ENCODE results near the gene FARP1.

The FARP1 gene

DNA sequence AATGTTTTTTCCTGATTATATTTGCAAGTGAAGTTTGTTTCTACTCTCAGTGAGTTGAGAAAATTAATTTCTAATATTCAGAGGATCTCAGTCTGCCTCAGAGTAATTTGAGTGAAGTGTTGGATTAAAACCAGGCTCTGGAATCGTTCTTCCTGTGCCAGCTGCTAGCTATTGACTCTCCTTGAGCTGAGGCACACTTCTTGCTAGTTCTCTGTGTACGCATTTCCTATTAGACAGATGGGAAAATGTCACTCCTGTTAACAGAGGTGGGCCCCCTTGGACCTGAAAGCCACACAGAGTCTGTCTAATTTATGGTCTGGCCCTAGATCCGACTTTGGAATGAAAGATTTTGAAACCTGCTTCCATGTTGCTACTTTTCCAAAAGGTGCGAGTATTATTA lies 141.8 kb downstream of the FARP1 start:
- no peak for DNase-seq (ENCODE audit: low spot score)

DNA sequence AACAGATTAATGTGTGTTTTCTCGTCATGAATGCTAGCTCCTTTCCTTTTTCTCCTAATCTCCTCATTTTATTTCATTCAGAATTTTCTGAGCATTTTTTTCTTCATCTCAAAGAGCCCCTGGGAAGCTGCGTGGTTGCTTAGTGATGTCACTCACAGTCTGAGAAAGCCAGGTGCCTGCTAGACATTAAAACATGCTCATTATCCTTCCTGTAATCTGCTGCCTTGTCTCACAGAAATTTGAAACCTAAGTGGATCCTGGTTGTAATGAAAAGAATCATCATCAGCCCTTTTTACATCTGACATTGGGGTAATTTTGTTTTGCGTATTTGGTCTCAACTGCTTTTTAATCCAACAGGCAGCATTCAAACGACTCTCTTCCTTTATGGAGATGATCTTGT lies 142.4 kb downstream of the FARP1 start:
- DNase-seq (ENCODE audit: low spot score), result no peak

DNA sequence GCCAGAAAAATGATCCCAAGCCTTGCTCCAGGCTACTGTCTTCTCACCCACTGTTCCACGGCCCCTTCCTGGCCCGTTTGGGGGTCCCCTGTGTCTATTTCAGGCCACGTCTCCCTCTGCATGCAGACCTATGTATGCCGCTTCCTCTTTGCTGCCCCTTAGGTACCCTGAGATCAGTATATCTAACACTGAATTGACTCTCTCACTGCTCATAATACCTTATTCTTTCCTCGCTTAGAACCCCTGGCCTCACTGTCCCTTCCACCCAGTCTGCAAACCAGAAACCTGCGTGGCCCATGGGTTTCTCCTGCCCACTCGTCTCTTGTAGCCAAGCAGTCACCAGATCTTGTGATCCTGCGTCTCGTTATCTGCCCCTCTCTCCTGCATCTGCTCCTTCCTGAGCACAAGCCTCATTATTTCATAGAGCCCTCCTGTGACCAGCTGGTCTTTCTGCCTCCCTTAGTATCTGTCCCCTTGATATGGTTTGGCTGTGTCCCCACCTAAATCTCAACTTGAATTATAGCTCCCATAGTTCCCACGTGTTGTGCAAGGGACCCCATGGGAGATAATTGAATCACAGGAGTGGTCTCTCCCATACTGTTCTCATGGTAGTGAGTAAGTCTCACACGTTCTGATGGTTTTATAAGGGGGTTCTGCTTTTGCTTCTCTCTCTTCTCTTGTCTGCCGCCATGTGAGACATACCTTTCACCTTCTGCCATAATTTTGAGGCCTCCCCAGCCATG lies 143.1 kb downstream of the FARP1 start:
- DNase-seq (ENCODE audit: low spot score), result no peak

DNA sequence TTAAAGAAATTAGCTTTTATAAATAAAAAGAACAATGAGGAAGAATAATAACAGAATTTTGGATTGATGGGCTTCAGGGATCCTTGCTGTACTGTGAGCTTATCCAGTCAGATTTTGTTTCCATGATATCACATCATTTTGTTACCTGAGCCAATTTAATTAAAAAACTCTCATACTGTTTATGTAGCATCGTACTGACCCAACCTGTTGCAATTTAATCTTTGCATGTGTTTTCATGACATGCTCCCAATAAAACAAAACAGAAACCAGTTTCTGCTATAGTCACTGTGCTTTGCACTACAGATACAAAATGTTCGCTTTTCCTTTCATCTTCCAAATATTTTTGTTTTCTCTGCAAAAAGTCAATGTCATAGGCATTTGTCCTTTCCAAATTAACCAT lies 143.9 kb downstream of the FARP1 start:
- DNase-seq (ENCODE audit: low spot score), result no peak

DNA sequence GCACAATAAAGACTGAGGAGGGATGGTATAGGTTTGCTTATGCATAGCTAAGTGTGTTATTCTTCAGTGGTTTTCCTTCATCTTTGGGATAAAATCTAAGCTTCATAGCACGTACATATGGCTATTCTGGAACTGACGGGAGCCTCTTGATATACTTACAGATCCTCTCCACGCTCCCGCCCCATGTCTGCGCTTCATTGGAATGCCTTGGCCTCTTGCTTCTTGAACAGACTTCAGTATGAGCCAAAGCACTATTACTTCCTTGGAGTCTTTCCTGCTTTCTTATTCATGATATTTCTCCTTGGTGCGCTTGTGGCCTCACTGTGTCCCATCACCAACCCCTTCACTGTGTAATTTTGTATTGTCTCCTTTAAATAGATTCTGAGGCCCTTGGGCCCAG lies 145.3 kb downstream of the FARP1 start:
- no peak for DNase-seq (ENCODE audit: low spot score)

DNA sequence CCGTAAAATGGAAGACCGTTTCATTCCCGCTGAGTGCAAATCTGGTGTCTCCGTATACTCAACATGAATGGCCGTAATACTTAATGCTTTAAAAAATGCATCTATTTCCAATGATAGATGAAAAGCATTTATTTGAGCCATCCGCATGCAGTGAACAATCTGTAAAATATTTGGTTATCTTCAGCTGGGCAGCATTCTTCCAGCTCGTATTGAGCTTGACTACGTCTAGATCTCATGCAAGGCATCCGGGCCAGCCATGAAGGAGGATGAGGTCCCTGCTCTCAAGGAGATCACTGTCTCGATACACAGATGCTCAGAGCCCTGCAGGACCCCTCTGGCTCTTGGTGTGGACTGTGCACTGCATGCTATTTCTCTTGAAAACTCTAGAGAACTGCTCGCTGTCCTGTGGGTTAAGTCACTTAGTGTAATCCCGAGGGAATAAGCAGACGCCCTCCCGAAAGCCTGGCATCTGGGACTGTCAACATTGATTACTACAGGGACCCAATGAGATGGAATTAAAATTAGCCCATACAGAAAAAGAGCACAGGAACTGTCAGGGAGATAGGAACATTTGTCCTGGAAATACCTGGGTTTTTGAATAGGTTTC lies 146.5 kb downstream of the FARP1 start:
- no peak for DNase-seq (ENCODE audit: low spot score)

DNA sequence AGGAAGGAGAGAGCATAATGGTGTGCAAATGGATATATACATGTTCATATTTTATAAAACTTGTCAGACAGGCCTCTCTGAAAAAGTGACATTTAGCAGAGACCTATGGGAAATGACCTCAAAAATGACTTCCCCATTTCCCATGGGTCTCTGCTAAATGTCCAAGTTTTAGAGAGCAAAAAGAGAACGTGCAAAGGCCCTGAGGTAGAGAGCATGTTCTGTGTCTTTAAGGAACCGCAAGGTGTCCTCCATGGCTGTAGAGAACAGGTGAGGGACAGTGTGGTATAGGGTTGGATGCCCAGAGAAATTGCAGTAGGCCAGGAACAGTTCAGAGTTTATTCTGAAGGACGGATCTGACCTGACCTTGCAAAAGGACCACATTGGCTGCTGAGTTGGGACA lies 147.4 kb downstream of the FARP1 start:
- DNase-seq (ENCODE audit: low spot score), result no peak

DNA sequence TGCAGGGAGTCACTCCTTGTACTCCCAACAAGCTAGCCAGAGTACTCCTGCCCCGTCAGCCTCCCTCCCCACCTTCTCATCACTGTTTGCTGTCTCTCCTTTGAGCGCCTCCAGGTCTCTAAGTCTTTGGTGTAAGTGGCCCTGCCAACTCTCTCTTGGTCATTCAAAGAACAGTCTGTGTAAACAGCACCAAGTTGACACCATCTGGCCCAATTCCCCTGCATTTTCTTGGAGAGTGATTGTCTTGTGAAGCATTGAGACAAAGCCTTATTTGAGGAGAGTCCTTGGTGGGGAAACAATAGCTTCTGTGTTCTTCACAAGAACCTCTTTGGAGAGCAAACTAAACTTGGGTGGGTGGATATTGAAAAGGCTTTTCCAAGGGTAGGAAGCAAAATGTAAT lies 148.8 kb downstream of the FARP1 start:
- DNase-seq (ENCODE audit: low spot score), result no peak

DNA sequence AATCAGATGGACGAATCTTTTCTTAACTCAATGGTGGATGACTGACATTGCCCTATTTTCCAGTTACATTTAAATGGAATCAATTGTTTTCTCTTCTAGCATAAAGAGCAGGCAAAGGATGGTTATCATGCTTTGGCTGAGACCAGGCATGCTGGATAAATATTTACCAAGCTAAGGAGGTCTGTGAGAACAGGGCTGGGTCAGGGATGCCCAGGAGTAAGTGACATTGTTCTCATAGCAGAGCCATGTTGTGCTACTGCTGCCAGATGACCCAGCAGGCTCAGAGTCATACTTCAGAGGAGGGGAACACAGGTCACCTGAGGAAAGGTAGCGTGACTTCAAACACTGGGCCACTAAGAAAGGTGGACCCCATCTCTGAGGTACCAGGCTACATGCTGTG lies 150.2 kb downstream of the FARP1 start:
- DNase-seq (ENCODE audit: low spot score), result no peak

DNA sequence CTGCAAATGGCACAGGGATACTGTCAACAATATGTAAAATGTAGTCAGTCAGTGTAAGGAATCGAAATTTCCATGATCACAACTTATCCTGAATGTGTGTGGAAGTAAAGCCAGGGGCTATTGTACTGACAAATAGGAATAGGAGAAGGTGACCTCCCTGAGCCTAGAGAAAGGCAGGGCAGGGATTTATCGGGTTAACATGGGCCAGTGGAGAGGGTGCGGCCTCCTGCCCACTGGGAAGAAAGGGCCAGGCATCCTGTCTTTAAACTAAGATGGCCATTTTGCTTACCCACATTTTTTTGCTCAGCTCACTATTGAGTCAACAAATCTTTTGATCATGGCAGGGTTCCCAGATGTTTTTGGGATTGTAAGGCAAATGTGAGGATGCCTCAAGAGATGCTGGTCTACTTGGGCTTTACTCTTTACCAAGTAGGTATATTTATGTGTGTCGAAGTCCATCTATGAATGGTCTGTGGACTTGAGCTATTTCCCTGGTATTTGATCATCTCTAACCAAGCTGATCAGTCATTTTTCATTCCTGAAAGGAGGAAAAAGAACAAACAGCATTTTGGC lies 150.8 kb downstream of the FARP1 start:
- DNase-seq (ENCODE audit: low spot score), result no peak

DNA sequence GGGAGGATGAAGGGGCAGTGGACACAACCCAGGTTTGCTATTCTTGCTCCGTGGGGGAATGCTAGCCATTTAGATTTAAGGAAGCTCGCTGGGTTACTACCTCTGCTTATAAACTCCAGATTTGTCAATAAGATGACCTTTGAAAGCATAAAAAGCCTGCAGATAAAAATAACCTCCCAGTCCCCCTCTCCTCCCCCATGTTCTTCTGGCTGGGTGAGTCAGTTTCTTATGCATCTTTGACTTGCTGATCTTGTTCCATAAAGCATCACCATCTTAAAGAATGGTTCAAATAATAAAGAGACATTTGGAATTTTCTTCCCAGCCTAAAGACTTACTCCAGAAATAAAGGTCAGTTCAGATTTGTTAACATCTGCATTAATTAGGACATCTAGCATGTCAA lies 152.5 kb downstream of the FARP1 start:
- DNase-seq (ENCODE audit: low spot score), result no peak

DNA sequence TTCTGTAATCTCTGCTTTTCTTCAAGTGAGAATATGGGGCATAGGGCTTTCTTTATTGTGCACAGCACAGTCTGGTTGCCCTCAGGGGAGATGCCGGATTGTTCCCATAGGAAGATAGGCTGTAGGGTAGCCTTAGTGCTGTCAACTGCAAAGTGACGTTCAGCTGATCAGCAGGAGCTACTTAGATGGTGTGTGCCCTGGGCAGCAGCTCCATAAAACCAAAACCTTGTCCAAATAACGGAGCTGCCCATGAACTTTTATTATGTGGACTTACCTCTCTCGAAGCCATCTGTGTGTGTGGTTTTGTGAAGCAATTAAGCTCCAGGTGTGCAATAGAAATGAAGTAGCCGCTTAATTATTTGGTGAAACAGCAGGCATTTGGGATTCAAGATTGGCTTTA lies 154.2 kb downstream of the FARP1 start:
- DNase-seq (ENCODE audit: low spot score), result no peak

DNA sequence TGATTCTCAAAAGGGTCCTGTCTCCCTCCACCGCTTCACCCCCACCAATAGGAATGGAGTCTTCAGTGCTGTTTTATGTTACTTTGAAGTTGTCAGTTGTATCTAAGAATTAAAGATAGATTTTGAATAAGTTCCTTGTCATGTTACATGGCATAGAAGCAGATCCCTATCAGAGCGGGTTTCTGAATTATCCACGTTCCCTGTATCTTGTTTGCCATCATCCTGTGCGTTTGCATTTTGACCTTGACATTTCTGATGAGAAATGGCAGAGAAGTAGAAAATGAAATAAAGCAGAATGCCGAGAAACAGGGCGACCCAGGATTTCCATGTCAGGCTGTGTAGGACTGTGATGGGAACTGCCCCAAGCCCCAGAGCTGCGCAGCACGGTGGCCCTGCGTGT lies 154.9 kb downstream of the FARP1 start:
- no peak for DNase-seq (ENCODE audit: low spot score)

DNA sequence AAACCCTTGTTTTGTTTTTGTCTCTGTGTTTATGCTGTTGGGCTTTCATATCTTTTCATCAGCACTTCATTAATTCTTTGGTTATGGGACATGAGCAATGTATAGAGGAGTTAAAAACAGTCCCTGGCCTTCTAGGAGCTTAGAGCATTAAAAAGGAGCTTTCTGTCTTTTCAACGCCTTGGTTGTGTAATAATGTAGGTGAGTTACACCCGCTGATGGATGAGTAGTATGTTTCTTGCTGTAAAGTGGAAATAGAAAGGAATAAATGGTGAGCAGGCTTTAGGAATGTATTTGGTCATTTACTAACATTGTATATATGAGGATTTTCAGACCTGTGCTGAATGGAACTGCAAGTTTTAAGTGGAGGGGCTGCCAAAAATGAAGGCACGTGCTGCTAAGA lies 155.7 kb downstream of the FARP1 start:
- no peak for DNase-seq (ENCODE audit: low spot score)

DNA sequence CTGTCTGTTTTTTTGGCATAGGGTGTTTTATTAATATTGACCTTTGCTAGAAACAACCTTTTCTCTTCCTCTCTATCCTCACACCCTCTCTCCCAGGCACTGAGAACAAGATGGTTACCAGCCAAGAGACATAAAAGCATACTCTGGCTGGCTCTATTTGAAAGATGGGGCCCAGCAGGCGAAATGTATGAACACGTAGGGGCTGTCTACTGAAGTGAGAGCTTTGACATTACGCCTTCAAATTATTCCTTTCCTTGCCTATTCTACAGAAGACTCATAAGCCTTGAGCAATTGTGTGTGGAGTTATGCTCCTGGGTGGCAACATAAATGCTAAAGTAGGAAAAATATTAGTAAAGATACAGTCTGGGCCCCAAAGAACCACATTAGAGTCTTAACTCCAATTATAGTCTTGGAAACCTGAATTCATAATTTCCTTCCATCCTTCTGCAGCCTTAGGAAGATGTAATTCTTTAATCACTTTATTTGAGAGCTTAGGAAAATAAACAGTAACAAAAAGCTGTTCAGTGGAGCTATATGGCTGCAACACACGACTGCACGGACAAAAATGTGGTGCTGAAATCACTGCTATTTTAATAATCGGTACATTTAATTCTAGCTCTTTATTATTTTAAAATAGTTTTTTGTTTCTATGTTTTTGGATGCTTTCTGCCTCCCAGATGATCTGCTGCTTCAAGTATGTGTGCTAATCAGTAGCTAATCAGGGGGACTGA lies 156.5 kb downstream of the FARP1 start:
- no peak for DNase-seq (ENCODE audit: low spot score)

DNA sequence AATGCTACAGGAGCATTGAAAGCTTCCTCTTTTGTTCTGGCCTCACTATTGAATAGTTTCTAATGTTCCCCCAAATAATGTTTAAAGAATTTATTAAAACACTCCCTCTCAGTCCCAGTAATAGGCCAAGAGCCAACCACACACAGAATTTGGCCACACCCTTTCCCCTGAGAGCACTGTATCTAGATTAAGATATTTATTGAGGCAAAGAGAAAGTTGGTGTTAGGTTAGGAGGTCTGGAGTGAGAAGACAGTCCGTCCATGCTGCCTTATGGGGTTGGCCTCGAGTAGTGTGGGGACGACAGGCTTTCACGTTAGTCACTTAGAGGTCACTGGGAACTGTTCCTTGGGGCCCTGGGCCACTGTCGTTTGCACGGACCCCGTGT lies 157.1 kb downstream of the FARP1 start:
- DNase-seq (ENCODE audit: low spot score), result no peak

DNA sequence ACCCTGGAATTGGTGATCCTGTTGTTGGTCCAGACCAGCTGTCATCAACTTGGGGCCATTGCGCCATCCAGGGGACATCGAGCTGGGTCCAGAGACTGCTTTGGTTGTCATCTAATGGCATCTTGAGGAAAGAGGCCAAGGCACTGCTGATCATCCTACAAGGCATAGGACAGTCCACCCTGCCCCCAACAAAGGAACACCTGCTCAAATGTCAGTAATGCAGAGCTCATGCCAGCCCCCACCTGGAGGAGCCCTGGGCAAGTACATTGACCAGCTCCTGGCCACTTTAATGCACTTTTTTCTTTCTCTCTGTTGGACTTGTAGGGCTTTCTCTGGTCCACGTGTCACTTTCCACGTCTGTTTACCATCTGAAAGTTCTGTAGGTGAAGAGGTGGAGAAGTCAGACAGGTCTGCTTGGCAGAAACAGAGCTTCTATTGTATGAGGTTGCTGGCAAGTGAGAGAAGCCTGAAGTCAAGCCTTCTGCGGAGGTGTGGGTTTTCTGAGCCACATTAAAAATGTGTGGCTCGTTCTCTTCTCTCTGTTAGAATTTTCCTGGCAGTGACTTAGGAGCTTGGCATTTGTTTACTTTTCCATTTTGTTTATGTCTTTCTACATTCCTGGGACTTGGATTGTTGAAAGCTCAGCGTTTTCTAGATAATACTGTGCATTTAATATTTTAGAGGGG lies 158.2 kb downstream of the FARP1 start:
- no peak for DNase-seq (ENCODE audit: low spot score)

DNA sequence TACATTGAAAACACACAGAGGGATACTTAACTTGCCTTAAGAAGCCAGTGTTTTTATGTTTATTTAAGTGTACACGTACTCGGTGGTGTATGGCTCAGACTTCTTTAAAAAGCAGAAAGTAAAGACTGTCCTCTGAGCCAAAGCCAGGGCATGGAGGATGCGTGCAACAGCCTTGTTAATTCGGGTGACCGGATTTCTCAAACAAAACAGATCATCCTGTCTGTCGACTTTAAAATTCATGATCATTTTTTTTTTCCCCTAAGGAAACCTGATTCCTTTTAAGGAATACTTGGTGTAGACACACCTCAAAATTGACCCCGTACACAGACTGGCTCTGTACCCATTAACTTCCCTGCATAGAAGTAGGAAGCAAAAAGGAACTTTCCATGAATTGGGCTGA lies 158.8 kb downstream of the FARP1 start:
- no peak for DNase-seq (ENCODE audit: low spot score)

DNA sequence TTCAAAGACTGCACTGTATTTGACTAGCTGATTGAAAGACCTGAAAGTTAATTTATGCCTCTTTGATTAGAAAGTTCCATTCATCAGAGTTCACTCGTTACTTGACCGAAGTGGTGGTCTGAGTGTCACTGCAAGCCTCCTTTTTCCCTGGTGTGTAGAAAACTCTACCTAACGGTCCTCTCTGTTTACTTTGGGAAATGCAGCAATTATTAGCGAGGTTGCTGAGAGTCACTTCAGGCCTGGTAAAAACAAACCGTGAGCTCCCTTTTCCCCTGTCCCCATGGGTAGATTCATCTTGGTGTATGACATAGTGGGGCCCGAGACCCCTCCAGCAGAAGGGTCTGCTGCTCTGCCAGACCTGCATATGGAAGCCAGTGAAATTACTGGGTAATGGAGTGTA lies 161.0 kb downstream of the FARP1 start:
- DNase-seq (ENCODE audit: low spot score), result no peak

DNA sequence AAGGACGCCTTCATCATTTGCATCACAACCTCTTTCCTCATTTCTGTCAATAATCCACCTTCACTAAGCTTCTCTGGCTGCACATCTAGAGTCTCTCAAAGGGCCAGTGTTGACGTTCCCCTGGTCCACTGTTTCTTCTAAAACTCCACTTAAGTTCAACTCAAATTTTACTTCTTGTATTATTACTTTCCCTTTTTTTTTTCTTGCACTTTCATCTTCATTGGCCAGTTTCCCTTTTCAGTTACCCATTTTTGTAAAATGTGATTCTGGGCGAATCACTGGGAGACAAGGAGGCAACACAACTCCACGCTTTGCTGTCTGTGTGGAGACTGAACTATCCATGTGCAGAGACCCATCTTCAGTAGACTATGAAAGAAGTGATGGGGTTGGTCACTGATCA lies 162.8 kb downstream of the FARP1 start:
- no peak for DNase-seq (ENCODE audit: low spot score)

DNA sequence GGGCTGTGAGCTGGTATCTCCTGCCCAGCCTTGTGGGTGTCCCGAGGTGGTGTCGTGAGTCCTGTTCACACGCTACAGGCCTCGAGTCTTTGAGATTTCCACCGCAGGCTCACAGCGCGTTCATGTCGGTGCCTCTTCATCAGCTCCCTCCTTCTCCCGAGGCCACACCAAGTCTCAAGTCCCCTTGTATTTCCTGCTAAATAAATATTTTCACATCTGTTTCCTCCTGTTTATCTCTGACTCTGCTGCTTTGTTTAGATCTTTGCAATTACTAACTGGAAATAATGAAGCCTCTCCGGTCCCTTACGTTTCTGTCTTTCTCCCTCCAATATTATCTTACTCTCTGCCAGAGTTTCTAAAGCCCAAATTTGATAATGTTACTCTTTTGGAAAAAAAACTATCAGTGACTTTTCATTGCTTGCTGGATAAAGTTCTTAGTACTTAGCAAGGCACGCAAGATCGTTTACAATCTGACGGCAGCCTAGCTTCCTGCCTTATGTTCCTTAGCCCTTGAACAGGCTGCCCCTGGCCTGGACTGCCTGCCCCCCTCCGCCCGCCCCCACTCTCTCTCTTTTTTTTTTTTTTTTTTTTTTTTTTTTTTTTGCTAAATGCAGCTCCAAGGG lies 164.7 kb downstream of the FARP1 start:
- DNase-seq (ENCODE audit: low spot score), result no peak

Data from cerebellar cortex (tissue), 1 donor.